Epithelial cell of esophagus (primary cell): ENCODE results near the gene CADM1.

Experiments
- DNase-seq: peaks from one replicate; pipeline ENCODE4 v3.0.0; 2010; ENCODE audit warnings: low read depth
- H3K4me3 ChIP-seq: 2 replicates; pipeline ENCODE4 v1.5.1; 2011; ENCODE audit warnings: mild to moderate bottlenecking, low read length, control low read depth
- TF ChIP-seq, protein P1 (sequence below): IDR thresholded peaks from 2 replicates; pipeline ENCODE4 v1.5.1; 2011; ENCODE audit warnings: low read depth, mild to moderate bottlenecking, low read length, control low read depth, inconsistent platforms; ENCODE audit not compliant: insufficient read depth; ENCODE audit errors: missing control alignments

CADM1 gene

DNA sequence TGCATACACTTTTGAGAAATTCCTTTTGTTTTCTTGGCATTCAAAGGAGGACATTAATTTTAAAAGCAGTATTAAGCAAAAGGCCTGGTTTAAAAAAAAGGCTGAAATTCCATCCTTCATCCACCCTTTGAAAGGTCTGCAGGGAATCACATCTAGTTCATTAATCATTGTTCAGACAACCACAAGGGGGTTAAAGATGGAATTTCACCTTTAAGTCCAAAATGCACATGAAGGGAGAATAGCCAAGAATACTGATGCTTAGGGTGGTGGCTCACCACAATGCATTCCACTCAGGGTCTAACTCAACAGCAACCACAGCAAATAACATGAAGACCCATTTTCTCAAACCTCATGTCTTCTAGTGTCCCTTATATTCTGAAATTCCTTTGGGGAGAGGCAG lies 256.9 kb downstream of the CADM1 start:
- H3K4me3 ChIP-seq: no peak overlapping the region
- no peak for DNase-seq
- TF ChIP-seq, protein P1, sequence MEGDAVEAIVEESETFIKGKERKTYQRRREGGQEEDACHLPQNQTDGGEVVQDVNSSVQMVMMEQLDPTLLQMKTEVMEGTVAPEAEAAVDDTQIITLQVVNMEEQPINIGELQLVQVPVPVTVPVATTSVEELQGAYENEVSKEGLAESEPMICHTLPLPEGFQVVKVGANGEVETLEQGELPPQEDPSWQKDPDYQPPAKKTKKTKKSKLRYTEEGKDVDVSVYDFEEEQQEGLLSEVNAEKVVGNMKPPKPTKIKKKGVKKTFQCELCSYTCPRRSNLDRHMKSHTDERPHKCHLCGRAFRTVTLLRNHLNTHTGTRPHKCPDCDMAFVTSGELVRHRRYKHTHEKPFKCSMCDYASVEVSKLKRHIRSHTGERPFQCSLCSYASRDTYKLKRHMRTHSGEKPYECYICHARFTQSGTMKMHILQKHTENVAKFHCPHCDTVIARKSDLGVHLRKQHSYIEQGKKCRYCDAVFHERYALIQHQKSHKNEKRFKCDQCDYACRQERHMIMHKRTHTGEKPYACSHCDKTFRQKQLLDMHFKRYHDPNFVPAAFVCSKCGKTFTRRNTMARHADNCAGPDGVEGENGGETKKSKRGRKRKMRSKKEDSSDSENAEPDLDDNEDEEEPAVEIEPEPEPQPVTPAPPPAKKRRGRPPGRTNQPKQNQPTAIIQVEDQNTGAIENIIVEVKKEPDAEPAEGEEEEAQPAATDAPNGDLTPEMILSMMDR: no peak

GRCh38 chr11:115244758-115245157 lies 259.5 kb downstream of the CADM1 start:
- TF ChIP-seq, protein P1: no peak
- H3K4me3 ChIP-seq: no peak overlapping the region
- DNase-seq: no peak

DNA sequence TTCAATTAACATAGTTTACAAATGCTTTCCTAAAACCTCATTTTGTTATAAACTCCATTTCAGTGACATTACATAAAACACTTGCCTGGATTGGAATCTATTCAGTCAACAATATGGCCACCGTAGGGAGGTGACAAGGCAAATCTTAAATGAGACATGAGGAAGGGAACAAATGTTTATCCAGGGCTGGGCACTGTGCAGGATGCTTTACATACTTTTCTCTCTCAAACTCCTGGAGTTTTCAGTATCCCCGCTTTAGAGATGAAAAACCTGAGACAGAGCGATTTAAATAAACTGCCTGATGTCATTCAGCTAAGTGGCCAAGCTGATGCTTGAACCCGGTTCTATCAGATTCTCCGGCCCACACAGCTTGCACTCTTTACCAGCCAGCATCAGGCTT lies 259.9 kb downstream of the CADM1 start:
- no peak overlapping the region for H3K4me3 ChIP-seq
- DNase-seq: no peak
- TF ChIP-seq, protein P1: no peak

GRCh38 chr11:115242982-115243381 lies 261.2 kb downstream of the CADM1 start:
- H3K4me3 ChIP-seq: no peak overlapping the region
- DNase-seq: peak; percentile 4
- TF ChIP-seq, protein P1: no peak

- DNase-seq: no peak
- TF ChIP-seq, protein P1: no peak
- H3K4me3 ChIP-seq: no peak overlapping the region
Measured at GRCh38 chr11:115241899-115242298, 262.3 kb downstream of the CADM1 start.

- DNase-seq: peak; percentile 62
- H3K4me3 ChIP-seq: no peak overlapping the region
- TF ChIP-seq, protein P1: peak; percentile 26
Measured at GRCh38 chr11:115238791-115239190, 265.4 kb downstream of the CADM1 start.

GRCh38 chr11:115238086-115238485 lies 266.1 kb downstream of the CADM1 start:
- no peak for DNase-seq
- TF ChIP-seq, protein P1: no peak
- no peak overlapping the region for H3K4me3 ChIP-seq
